ENCODE results near the gene TRIM37.

- TF ChIP-seq CEBPB (IDR thresholded peaks at IDR 0.05) (no peak), RAD21 (IDR thresholded peaks at IDR 0.05; ENCODE audit: low read depth) (no peak), YY1 (IDR thresholded peaks at IDR 0.05; ENCODE audit: low read depth) (no peak), USF1 (IDR thresholded peaks at IDR 0.05) (no peak), FOXM1 (IDR thresholded peaks at IDR 0.05; ENCODE audit: borderline replicate concordance, low read depth) (no peak), TEAD4 (IDR thresholded peaks at IDR 0.05) (no peak), EP300 (IDR thresholded peaks at IDR 0.05; ENCODE audit: borderline replicate concordance) (no peak), REST (IDR thresholded peaks at IDR 0.05; ENCODE audit: low read depth) (no peak), CREB1 (IDR thresholded peaks at IDR 0.05; ENCODE audit: low read depth) (no peak)
Measured at GRCh38 chr17:58996968-58997367, 109.7 kb downstream of the TRIM37 start.

Data from Ishikawa (cell line).